OCI-LY1 (cell line): ENCODE measurements around the gene CASZ1.

Source experiments
- H2AFZ ChIP-seq: fragments of 200-600 bp; sonication (generic), shearing (Covaris generic); 2 replicates; pipeline ENCODE4 v1.6.0; 2014; ENCODE audit warnings: antibody characterized with exemption, mild to moderate bottlenecking, low read length
- H3F3A ChIP-seq: fragments of 200-600 bp; sonication (generic), shearing (Covaris generic); 2 replicates; pipeline ENCODE4 v1.6.0; 2014; ENCODE audit warnings: mild to moderate bottlenecking, antibody characterized with exemption, low read length, moderate library complexity; ENCODE audit not compliant: insufficient read depth
- H3K27ac ChIP-seq: fragments of 200-600 bp; sonication (generic); 2 replicates; pipeline ENCODE4 v1.5.1; 2014; ENCODE audit warnings: low read length, mixed run types, mild to moderate bottlenecking, low read depth; ENCODE audit not compliant: poor library complexity, severe bottlenecking
- H3K27me3 ChIP-seq: fragments of 200-600 bp; sonication (generic); 2 replicates; pipeline ENCODE4 v1.6.0; 2014; ENCODE audit warnings: antibody characterized with exemption, mild to moderate bottlenecking, low read length, moderate library complexity; ENCODE audit not compliant: insufficient read depth
- H3K36me3 ChIP-seq: fragments of 200-600 bp; sonication (generic); 2 replicates; pipeline ENCODE4 v1.6.1; 2014; ENCODE audit warnings: mild to moderate bottlenecking, antibody characterized with exemption, low read length, moderate library complexity, mixed read lengths; ENCODE audit not compliant: insufficient read depth
- H3K4me1 ChIP-seq: fragments of 200-600 bp; sonication (generic); 2 replicates; pipeline ENCODE4 v1.5.1; 2014; ENCODE audit warnings: mild to moderate bottlenecking, low read length, moderate library complexity; ENCODE audit not compliant: insufficient read depth, severe bottlenecking
- H3K4me2 ChIP-seq: fragments of 200-600 bp; sonication (generic), shearing (Covaris generic); 2 replicates; pipeline ENCODE4 v1.6.1; 2014; ENCODE audit warnings: low read length
- H3K4me3 ChIP-seq: fragments of 200-600 bp; sonication (generic); 2 replicates; pipeline ENCODE4 v1.5.1; 2014; ENCODE audit warnings: low read length, low read depth, mild to moderate bottlenecking, mixed read lengths; ENCODE audit not compliant: poor library complexity, severe bottlenecking
- H3K79me2 ChIP-seq: fragments of 200-600 bp; shearing (Covaris generic); 2 replicates; pipeline ENCODE4 v1.6.1; 2016; ENCODE audit warnings: mixed run types, low read length, mixed read lengths; ENCODE audit not compliant: insufficient read depth
- H3K9ac ChIP-seq: fragments of 200-600 bp; sonication (generic), shearing (Covaris generic); 2 replicates; pipeline ENCODE4 v1.6.1; 2014; ENCODE audit warnings: mild to moderate bottlenecking, low read length, mixed read lengths
- H3K9me2 ChIP-seq: fragments of 200-600 bp; sonication (generic), shearing (Covaris generic); 2 replicates; pipeline ENCODE4 v1.6.1; 2014; ENCODE audit warnings: low read depth, mild to moderate bottlenecking, low read length, mixed read lengths
- H3K9me3 ChIP-seq: fragments of 200-600 bp; shearing (Covaris generic); 2 replicates; pipeline ENCODE4 v1.6.1; 2014; ENCODE audit warnings: low read length, mixed read lengths
- H4K20me1 ChIP-seq: fragments of 200-600 bp; sonication (generic), shearing (Covaris generic); 2 replicates; pipeline ENCODE4 v1.6.0; 2016; ENCODE audit warnings: mild to moderate bottlenecking, low read length; ENCODE audit not compliant: insufficient read depth
- CTCF ChIP-seq: fragments of 200-600 bp; sonication (generic), shearing (Covaris generic); IDR thresholded peaks from 2 replicates; pipeline ENCODE4 v1.5.1; 2017; ENCODE audit warnings: mild to moderate bottlenecking, antibody characterized with exemption, low read length, moderate library complexity, mixed read lengths
- EZH2 ChIP-seq: fragments of 200-600 bp; sonication (generic), shearing (Covaris generic); IDR thresholded peaks from 2 replicates; pipeline ENCODE4 v1.8.0; 2017; ENCODE audit warnings: borderline replicate concordance, mixed run types, mild to moderate bottlenecking, antibody characterized with exemption, low read length, moderate library complexity, mixed read lengths

The CASZ1 gene

GRCh38 chr1:10655002-10655401 is 141.4 kb downstream of the CASZ1 start:
- Histone ChIP-seq H3K4me2 (no peak overlapping the region), H3K9ac (no peak overlapping the region), H3K9me2 (no peaks in the 10 kb centered on the region), H2AFZ (no peak overlapping the region), H3K4me3 (no peak overlapping the region), H3K27ac (no peak overlapping the region), H3K36me3 (no peaks in the 10 kb centered on the region), H3K27me3 (no peaks in the 10 kb centered on the region), H3K4me1 (no peaks in the 10 kb centered on the region), H3F3A (no peaks in the 10 kb centered on the region), H4K20me1 (no peaks in the 10 kb centered on the region), H3K79me2 (no peaks in the 10 kb centered on the region), H3K9me3 (no peaks in the 10 kb centered on the region)
- no peak for TF ChIP-seq EZH2
- no peak for TF ChIP-seq CTCF

GRCh38 chr1:10653370-10654125 is 142.9 kb downstream of the CASZ1 start:
- no peaks in the 10 kb centered on the region for H3K36me3 ChIP-seq
- no peaks in the 10 kb centered on the region for H3F3A ChIP-seq
- no peak for TF ChIP-seq EZH2
- TF ChIP-seq CTCF: no peak
- no peak overlapping the region for H3K4me3 ChIP-seq
- no peaks in the 10 kb centered on the region for H3K9me2 ChIP-seq
- H3K4me2 ChIP-seq: no peak overlapping the region
- no peak overlapping the region for H2AFZ ChIP-seq
- H3K79me2 ChIP-seq: no peaks in the 10 kb centered on the region
- no peak overlapping the region for H3K27ac ChIP-seq
- H3K4me1 ChIP-seq: no peaks in the 10 kb centered on the region
- no peaks in the 10 kb centered on the region for H4K20me1 ChIP-seq
- no peaks in the 10 kb centered on the region for H3K27me3 ChIP-seq
- H3K9me3 ChIP-seq: no peaks in the 10 kb centered on the region
- no peak overlapping the region for H3K9ac ChIP-seq

- TF ChIP-seq EZH2: no peak
- no peak for TF ChIP-seq CTCF
- H3K79me2 ChIP-seq: no peaks in the 10 kb centered on the region
- H2AFZ ChIP-seq: no peak overlapping the region
Measured at GRCh38 chr1:10652626-10653025, 143.8 kb downstream of the CASZ1 start.

More at GRCh38 chr1:10652626-10653025, 143.8 kb downstream of the CASZ1 start:
- no peaks in the 10 kb centered on the region for H4K20me1 ChIP-seq
- no peak overlapping the region for H3K27ac ChIP-seq
- no peaks in the 10 kb centered on the region for H3K36me3 ChIP-seq
- H3K9me3 ChIP-seq: no peaks in the 10 kb centered on the region
- no peaks in the 10 kb centered on the region for H3K9me2 ChIP-seq
- no peaks in the 10 kb centered on the region for H3K27me3 ChIP-seq
- H3K4me3 ChIP-seq: no peak overlapping the region
- no peak overlapping the region for H3K9ac ChIP-seq
- no peaks in the 10 kb centered on the region for H3F3A ChIP-seq
- H3K4me2 ChIP-seq: no peak overlapping the region
- no peaks in the 10 kb centered on the region for H3K4me1 ChIP-seq
